GM12878 (cell line): Measurements from ENCODE around the gene OPCML. TPM values are rescaled to one million over a fixed set of nuclear protein-coding genes. Genes with fewer than 3 reads are reported as not detected.

ENCODE experiments used
- BRCA1 ChIP-seq: IDR thresholded peaks from 2 replicates; pipeline ENCODE4 v1.6.1; 2011; ENCODE audit warnings: low read depth, low read length, improper control_type of control experiment
- CREM ChIP-seq: IDR thresholded peaks from 2 replicates; pipeline ENCODE4 v1.6.1; 2014; ENCODE audit warnings: antibody characterized with exemption, low read depth
- DPF2 ChIP-seq: fragments of 450-650 bp; IDR thresholded peaks from 2 replicates; pipeline ENCODE4 v1.6.1; 2017; ENCODE audit warnings: mild to moderate bottlenecking
- FOXM1 ChIP-seq: IDR thresholded peaks from 2 replicates; pipeline ENCODE4 v1.6.1; 2012; ENCODE audit warnings: low read depth, mild to moderate bottlenecking, inconsistent platforms, low read length, moderate library complexity
- GABPA ChIP-seq: IDR thresholded peaks from 2 replicates; pipeline ENCODE4 v1.6.1; 2014; ENCODE audit warnings: antibody characterized with exemption, low read depth, mild to moderate bottlenecking, inconsistent platforms
- JUNB ChIP-seq: IDR thresholded peaks from 2 replicates; pipeline ENCODE4 v1.6.1; 2016; ENCODE audit warnings: antibody characterized with exemption, mild to moderate bottlenecking
- KDM1A ChIP-seq: fragments of 200-600 bp; sonication (generic); IDR thresholded peaks from 2 replicates; pipeline ENCODE4 v1.6.1; 2016; ENCODE audit warnings: borderline replicate concordance
- MTA3 ChIP-seq: IDR thresholded peaks from 2 replicates; pipeline ENCODE4 v1.6.1; 2012; ENCODE audit warnings: low read length, inconsistent platforms, borderline replicate concordance
- RB1 ChIP-seq: fragments of 450-650 bp; formaldehyde crosslinking; IDR thresholded peaks from 2 replicates; pipeline ENCODE4 v1.6.1; 2017; ENCODE audit warnings: mild to moderate bottlenecking, borderline replicate concordance
- SMAD1 ChIP-seq: fragments of 450-650 bp; IDR thresholded peaks from 2 replicates; pipeline ENCODE4 v1.6.1; 2018; ENCODE audit warnings: mild to moderate bottlenecking, low read depth; ENCODE audit not compliant: partially characterized antibody
- STAT3 ChIP-seq: IDR thresholded peaks from 2 replicates; pipeline ENCODE4 v1.6.1; 2011; ENCODE audit warnings: low read depth, low read length, improper control_type of control experiment
- TARDBP ChIP-seq: IDR thresholded peaks from 2 replicates; pipeline ENCODE4 v1.6.1; 2016; ENCODE audit warnings: borderline replicate concordance
- WRNIP1 ChIP-seq: IDR thresholded peaks from 2 replicates; pipeline ENCODE4 v1.6.1; 2011; ENCODE audit warnings: low read depth, low read length, improper control_type of control experiment, borderline replicate concordance
- ZNF687 ChIP-seq: fragments of 450-650 bp; IDR thresholded peaks from 2 replicates; pipeline ENCODE4 v1.6.1; 2017; ENCODE audit warnings: mild to moderate bottlenecking, moderate library complexity
- polyA plus RNA-seq, 11 experiments: library from polyadenylated mRNA; depleted of rRNA in 4 of 11; unstranded in 6 of 11; stranded (reverse) in 5 of 11; fragments of >200 nt; fragmentation: Nextera tagmentation in 4 of 11; fragmentation: Illumina TruSeq in 1 of 11; extraction: Ambion mirVana in 4 of 11; extraction: Trizol in 1 of 11; gene quantifications; 1 replicate in 1 of 11; 2 replicates in 10 of 11; pipeline versions ENCODE4 v1.2.1 to v1.2.3, GENCODE V29; 2011 to 2016; ENCODE audit warnings: inconsistent platforms in 2 of 11, missing spikeins in 2 of 11, low read depth in 1 of 11
- total RNA-seq, 4 experiments: library from RNA; depleted of rRNA in 3 of 4; stranded (reverse); fragments of >200 nt in 3 of 4; fragmentation: Illumina TruSeq in 1 of 4; extraction: Trizol in 1 of 4; gene quantifications; 2 replicates each; pipeline versions ENCODE4 v1.2.1 to v1.2.3, GENCODE V29; 2013 to 2021

Gene OPCML
- total and polyA plus RNA-seq, 10 of the 15 experiments (the other 5 are each of a cell fraction or from before 2014, with no cell fraction given) = 0.84 TPM; not detected in 9

- no peak for TF ChIP-seq ZNF687
- no peak for TF ChIP-seq RB1
- TF ChIP-seq BRCA1 = no peak
- TF ChIP-seq DPF2 = no peak
- TF ChIP-seq SMAD1 = no peak
- TF ChIP-seq TARDBP = no peak
- TF ChIP-seq CREM = no peak
- TF ChIP-seq FOXM1 = no peak
- no peak for TF ChIP-seq GABPA
- no peak for TF ChIP-seq STAT3
- no peak for TF ChIP-seq KDM1A
- TF ChIP-seq JUNB = no peak
- TF ChIP-seq MTA3 = no peak
- TF ChIP-seq WRNIP1 = no peak
- TF ChIP-seq, all 136 proteins: peak for 0
These were observed 240.5 kb downstream of the OPCML start (continued) for GRCh38 chr11:133291780-133292179.
